Measurements from ENCODE around the gene ZNF420.
A peak's percentile ranks its signal among the peaks of the same experiment; 100 is the strongest.
"Not testable (repeated sequence)": the region's sequence is repeated elsewhere in the genome, so short reads cannot be mapped to it uniquely, and the experiment has no call there.

The ZNF420 gene
- long read RNA-seq, donor 1, transcript ZNF420-202 (5 exons, 3,535 nt), result major isoform, 6 of 6 reads
- long read RNA-seq, donor 1, partial matches to known transcripts, result 0 of 6 reads
- long read RNA-seq, donor 1, other reads (novel, unspliced or antisense), result 0 of 6 reads
- long read RNA-seq, donor 2, partial matches to known transcripts, result 0 of 2 reads
- long read RNA-seq, donor 2, other reads (novel, unspliced or antisense), result 0 of 2 reads
- long read RNA-seq, donor 3, partial matches to known transcripts, result 0 of 4 reads
- long read RNA-seq, donor 3, other reads (novel, unspliced or antisense), result 0 of 4 reads
- long read RNA-seq, donor 4, partial matches to known transcripts, result 0 of 3 reads
- long read RNA-seq, donor 4, other reads (novel, unspliced or antisense), result 0 of 3 reads
- long read RNA-seq, donor 5, partial matches to known transcripts, result 0 of 3 reads
- long read RNA-seq, donor 5, other reads (novel, unspliced or antisense), result 0 of 3 reads
- long read RNA-seq, donor 6, partial matches to known transcripts, result 0 of 3 reads
- long read RNA-seq, donor 6, other reads (novel, unspliced or antisense), result 0 of 3 reads
- long read RNA-seq, donor 7, result 0 reads
- long read RNA-seq, donor 8, partial matches to known transcripts, result 0 of 2 reads
- long read RNA-seq, donor 8, other reads (novel, unspliced or antisense), result 0 of 2 reads

- DNase-seq, result peak; percentile 94
Measured at GRCh38 chr19:37077934-37078716, at the start of gene ZNF420. Gene ZNF420 (plus strand): TSS chr19:37078433. CDS start chr19:37089119, 10,686 bp downstream.

- no peak for DNase-seq
Measured at GRCh38 chr19:37045140-37045539, 33.1 kb upstream of the ZNF420 start.

- DNase-seq, result no peak
Measured at GRCh38 chr19:37055330-37055729, 22.9 kb upstream of the ZNF420 start.

GRCh38 chr19:37056776-37057175, 21.5 kb upstream of the ZNF420 start:
- no peak for DNase-seq

- no peak for DNase-seq
Measured at GRCh38 chr19:37059142-37059541, 19.1 kb upstream of the ZNF420 start.

- not testable (repeated sequence) for DNase-seq
Measured at GRCh38 chr19:37064886-37065285, 13.3 kb upstream of the ZNF420 start.

- DNase-seq, result no peak
Measured at GRCh38 chr19:37074111-37074510, 4.1 kb upstream of the ZNF420 start.

GRCh38 chr19:37074819-37075362, 3.3 kb upstream of the ZNF420 start:
- DNase-seq, result no peak

GRCh38 chr19:37076524-37076923, 1.7 kb upstream of the ZNF420 start:
- DNase-seq, result not testable (repeated sequence)

- no peak for DNase-seq
Measured at GRCh38 chr19:37077501-37077933, 716 bp upstream of the ZNF420 start.

- no peak for DNase-seq
Measured at GRCh38 chr19:37078717-37079032, 442 bp downstream of the ZNF420 start.

GRCh38 chr19:37079238-37079637, 1.0 kb downstream of the ZNF420 start:
- no peak for DNase-seq

GRCh38 chr19:37082307-37082706, 4.1 kb downstream of the ZNF420 start:
- no peak for DNase-seq

GRCh38 chr19:37087110-37087509, 8.9 kb downstream of the ZNF420 start:
- no peak for DNase-seq

- DNase-seq, result no peak
Measured at GRCh38 chr19:37095859-37096258, 17.6 kb downstream of the ZNF420 start.

GRCh38 chr19:37098570-37098969, 20.3 kb downstream of the ZNF420 start:
- DNase-seq, result no peak

- DNase-seq, result not testable (repeated sequence)
Measured at GRCh38 chr19:37104135-37104534, 25.9 kb downstream of the ZNF420 start.

- DNase-seq, result not testable (repeated sequence)
Measured at GRCh38 chr19:37111753-37112152, 33.5 kb downstream of the ZNF420 start.

GRCh38 chr19:37114001-37114400, 35.8 kb downstream of the ZNF420 start:
- DNase-seq, result no peak

GRCh38 chr19:37122093-37122492, 43.9 kb downstream of the ZNF420 start:
- not testable (repeated sequence) for DNase-seq

GRCh38 chr19:37127999-37128820, 50.0 kb downstream of the ZNF420 start:
- DNase-seq, result no peak

- no peak for DNase-seq
Measured at GRCh38 chr19:37128821-37129177, 50.6 kb downstream of the ZNF420 start.

All from right kidney (tissue), 9 donors.